Activated gamma-delta T cell treated with Interleukin-2 at 50 U/mL for 16 hours (primary cell): Measurements from ENCODE around the gene MYOM1.
"Not testable (repeated sequence)": the region's sequence is repeated elsewhere in the genome, so short reads cannot be mapped to it uniquely, and the experiment has no call there.

Experiments used
- DNase-seq: peaks from one replicate; pipeline ENCODE4 v3.0.0-alpha.2; 2020

MYOM1 gene

GRCh38 chr18:3248658-3249359 is 29.0 kb upstream of the MYOM1 start:
- DNase-seq, result no peak

DNA sequence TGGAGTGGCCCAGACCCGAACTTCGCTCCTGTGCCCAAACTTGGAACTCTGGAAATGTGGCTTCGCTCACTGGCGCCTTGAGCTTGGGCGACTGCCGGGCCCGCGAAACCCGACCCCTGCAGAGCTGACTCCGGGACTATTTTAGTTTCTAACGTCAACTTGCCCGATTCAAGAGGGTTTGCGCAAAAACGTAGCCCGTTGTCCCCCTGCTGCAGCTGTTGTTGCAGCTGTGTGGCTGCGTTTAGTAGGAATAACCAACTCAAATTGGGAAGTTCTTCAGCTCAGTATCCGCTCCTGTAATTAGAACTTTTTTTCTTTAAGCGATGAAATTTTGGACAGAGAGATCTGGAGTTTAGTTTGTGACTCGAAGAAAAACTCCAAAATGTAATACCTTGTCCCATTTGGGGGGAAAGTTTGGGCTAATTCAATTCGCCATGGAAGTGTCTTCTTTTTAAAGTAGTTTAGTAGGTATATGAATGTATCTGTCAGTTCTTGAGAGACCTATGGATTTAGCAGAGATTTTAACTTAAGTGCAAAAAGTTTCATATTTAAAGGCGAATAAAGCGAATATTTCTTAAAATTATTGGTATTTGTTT is 28.4 kb upstream of the MYOM1 start:
- no peak for DNase-seq

- peak; percentile 90 for DNase-seq
Measured at GRCh38 chr18:3247240-3248061, 27.7 kb upstream of the MYOM1 start, which contains the start of gene MYL12A. MYL12A (plus strand) TSS chr18:3247801; CDS start chr18:3253248, 5,447 bp downstream.

DNA sequence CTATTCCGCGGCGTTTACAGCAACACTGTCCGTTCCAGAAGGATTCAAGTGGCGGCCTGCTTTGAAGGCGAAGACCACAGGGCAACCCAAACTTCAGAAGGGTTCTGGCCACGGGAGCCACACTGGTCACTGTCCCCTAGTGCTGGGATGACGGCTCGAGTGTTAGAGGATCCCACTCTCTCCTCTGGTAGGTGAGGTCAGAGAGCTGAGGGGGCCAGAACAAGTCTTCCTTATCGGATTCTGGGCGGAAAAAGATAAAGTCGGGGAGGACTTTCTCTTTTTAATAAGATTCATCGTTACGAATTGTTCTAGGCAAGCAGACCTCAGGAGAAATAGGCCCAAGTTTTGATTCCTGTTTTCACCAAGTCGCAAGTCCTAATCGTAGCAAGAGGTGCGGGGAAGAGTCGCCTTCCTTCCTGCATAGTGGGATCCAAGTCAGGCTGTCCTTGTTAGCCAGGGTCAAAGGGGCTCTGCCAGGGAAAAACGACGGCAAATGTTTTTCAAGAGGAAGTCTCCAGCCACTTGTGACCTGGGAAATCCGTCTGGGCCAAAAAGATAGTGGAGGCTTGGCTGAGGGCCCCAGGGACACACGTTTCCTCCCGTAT is 27.0 kb upstream of the MYOM1 start:
- DNase-seq, result peak; percentile 22

DNA sequence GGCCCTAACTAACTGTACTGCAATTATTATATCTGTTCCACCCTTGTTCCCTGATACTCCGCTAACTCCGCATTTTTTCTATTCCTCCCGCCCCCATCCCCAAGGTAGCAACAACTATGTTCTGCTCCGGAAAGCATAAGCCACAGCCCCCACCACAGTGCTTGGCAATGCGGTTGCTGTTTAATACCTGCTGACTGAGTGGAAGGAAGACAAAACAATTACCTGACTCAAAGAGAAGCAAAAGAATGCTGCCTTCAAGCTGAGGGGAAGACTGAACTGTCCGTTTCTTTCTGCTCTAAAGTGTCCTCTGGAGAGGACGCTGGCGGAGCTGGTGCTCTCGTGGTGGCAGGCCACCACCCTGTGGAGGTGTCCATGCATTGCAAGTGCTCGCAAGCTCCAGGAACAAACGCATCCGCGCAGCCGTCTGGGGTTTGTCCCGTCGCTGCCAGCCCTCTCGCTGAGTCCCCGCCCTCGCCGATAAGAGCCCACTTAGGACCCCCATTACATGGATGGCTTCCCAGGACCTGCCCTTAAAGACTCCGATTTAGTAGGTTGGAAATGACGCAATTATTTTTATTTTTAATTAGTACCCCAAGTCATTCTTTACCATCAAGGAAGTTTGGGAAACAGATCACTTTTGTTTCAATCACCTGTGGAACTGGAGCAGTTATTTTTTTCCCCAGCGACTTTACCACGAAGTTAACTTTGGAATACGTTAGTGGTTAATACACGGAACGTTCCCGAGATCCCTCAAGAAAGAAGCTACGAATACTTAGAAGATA is 26.3 kb upstream of the MYOM1 start:
- peak; percentile 70 for DNase-seq

GRCh38 chr18:3245185-3245564 is 25.4 kb upstream of the MYOM1 start:
- no peak for DNase-seq

DNA sequence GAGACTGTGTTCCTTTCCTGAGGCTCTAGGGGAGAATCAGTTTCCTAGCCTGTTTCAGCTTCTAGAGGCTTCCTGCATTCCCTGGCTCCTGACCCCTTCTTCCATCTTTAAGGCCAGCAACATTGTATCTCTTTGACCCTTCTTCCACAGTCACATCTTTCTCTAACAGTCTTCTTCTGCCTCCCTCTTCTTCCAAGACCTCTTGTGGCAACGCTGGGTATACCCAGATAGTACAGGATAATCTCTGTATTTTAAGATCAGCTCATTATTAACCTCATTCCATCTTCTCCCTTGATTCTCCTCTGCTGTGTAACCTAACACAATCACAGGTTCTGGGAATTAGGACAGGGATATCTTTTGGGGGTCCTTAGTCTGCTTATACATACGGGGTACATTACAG is 19.0 kb upstream of the MYOM1 start:
- DNase-seq, result no peak

DNA sequence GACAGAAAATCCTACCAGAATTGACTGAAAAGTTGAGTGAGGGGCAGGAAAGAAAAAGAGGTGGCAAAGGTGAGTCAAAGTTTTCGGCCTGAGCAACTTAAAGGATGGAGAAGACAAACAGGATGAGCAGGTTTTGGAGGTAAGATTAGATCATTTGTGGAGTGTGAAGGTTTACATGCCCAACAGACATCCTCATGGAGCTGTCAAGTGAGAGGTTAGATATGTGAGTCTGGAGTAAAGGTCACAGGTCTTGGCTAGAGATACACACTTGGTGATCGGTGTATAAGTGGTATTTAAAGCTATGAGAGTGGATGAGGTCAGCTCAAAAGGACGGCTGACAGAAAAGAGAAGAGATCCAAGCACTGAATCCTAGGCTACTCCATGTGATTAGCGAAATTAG is 16.7 kb upstream of the MYOM1 start:
- no peak for DNase-seq

DNA sequence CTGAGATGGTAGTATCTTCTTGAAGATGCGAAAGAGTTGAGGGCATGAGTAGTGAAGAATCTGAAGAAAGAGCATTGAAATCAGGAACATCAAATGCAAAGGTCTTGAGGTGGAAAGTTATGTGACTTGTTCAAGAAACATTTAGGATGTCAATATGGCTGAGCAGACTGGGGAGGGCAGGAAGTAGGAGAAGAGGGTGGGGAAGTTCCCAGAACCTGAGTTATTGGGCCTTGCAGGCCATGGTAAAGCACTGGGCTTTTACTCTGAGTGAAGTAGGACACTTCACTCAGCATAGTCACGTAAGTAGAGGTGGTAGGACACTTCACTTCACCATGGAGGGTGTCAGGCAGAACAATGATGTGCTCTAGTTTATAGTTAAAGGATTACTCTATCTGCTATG is 16.1 kb upstream of the MYOM1 start:
- no peak for DNase-seq

DNA sequence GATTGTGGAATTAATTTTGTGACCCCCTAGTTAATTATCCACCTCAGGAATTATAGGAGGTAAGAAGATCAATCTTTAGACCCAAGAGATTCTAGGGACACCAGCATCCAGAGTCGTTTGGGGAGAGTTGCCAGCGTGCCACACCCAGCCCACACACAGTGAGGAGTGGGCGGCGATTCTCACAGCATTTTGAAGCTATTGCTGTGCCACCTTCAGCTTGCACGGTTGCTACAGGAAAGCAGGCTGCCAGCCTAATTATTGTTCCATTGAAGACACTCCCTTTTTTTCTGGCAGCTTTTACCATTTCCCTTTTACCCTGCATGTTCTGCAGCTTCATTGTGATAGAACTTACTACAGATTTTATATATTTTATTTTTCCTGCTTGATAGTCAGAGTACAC is 14.7 kb upstream of the MYOM1 start:
- no peak for DNase-seq

- no peak for DNase-seq
Measured at GRCh38 chr18:3233433-3234168, 13.8 kb upstream of the MYOM1 start.

- no peak for DNase-seq
Measured at GRCh38 chr18:3233004-3233403, 13.2 kb upstream of the MYOM1 start.

GRCh38 chr18:3230401-3231334 is 10.9 kb upstream of the MYOM1 start:
- no peak for DNase-seq

DNA sequence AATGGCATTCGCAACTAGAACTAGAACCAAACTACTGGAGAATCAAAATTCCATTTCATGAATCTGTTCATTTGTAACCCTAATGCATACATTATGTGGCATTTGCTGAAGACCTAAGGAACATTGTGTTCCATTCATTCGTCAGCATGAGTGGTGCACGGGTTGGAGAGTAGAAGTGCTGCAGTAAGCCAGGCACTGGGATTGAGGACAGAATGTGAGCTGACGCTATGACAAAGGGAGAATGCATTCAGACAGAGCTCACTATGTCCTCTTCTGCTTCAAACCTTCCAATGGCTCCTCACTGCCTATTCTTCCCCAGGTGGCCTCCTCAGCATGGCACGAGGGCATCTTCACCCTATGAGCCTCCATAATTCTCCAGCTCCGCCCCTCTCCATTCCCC is 6.3 kb upstream of the MYOM1 start:
- no peak for DNase-seq

DNA sequence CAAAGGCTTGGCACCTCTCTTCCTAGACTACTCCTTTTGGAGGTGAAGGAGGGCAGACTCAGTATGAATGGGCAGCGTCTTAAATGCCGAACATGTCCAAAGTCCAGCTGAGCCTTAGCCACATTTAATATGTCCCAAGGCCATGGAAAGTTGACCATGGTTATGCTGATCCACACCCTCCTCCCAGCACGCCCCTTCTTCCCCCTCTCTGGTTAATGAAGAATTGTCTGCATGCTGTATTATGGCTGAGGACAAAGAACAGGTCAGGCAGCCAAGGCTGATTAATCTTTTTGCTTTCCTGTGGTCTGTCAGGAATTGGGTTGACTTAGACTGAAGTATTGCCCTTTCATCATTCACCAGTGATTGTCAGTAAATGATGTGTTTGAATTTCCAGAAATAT is 5.8 kb upstream of the MYOM1 start:
- DNase-seq, result no peak

- DNase-seq, result no peak
Measured at GRCh38 chr18:3224223-3224622, 4.5 kb upstream of the MYOM1 start.

GRCh38 chr18:3223356-3223755 is 3.6 kb upstream of the MYOM1 start:
- no peak for DNase-seq

DNA sequence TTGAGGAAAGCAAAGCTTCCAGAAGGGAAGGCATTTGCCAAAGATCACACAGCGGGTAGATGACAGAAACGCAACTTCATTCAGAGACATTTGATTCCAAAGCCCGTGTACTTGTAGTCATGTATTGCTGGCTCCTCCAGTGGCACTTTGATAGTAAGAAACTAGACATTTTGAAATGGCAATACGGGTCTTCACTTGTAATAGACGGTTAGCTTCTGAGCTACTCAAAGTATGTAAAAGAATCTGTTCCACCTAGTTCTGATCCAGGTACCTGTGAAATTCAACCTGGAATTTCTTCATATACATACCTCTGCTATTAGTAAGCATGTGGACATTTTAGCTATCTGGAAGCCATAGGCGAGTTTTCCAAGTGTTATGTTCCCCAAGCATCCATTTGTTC is 1.7 kb upstream of the MYOM1 start:
- no peak for DNase-seq

DNA sequence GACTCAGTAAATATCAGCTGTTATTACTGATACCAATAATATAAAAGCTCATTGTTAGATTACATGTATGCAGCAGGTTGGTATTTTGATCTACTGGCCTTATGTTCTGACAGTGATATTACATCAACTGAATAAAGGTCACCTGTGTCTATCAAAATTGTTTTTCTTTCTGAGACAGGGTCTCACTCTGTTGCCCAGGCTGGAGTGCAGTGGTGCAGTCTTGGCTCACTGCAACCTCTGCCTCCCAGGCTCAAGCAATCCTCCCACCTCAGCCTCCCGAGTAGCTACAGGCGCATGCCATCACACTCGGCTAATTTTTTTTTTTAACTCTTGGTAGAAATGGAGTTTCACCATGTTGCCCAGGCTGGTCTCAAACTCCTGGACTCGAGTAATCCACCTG is 1.1 kb upstream of the MYOM1 start:
- DNase-seq, result not testable (repeated sequence)

DNA sequence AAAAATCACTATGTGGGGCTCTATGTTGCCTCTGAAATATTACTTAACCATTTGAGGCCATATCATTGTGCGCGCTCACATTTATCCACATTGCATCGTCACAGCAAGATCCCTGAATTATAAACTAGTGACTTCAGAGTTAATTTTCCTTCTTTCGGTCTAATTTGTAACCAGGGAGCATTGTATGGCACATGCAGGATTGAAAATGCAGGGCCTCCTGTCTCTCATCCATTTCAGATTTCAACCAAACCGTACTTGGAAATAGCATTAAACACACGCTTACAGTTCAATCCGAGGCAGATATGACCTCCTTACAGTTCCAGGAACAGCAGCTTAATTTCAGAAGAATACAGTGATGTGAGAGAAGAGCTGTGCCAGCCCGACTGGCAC is 532 bp downstream of the MYOM1 start:
- DNase-seq, result no peak

DNA sequence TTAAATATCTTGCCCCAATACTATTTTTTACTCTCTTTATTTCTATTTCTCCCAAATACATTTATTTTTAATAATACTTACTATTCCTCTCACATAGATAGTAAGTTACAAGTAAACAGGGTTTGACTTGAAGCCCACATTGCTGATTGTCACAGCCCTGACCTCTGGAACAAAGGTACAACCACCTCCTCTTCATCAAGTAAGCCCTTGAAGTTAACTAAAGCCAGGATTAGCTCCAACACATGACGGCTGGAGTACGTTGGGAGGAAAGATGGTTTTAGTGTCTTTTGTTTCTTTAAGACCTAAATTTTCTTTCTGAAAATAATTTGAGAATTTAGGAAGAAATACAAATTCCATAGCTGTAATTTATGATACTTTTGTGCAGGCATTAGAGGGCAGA is 949 bp downstream of the MYOM1 start:
- DNase-seq, result no peak
